Measurements from ENCODE around the gene DLX3.

Gene DLX3

DNA sequence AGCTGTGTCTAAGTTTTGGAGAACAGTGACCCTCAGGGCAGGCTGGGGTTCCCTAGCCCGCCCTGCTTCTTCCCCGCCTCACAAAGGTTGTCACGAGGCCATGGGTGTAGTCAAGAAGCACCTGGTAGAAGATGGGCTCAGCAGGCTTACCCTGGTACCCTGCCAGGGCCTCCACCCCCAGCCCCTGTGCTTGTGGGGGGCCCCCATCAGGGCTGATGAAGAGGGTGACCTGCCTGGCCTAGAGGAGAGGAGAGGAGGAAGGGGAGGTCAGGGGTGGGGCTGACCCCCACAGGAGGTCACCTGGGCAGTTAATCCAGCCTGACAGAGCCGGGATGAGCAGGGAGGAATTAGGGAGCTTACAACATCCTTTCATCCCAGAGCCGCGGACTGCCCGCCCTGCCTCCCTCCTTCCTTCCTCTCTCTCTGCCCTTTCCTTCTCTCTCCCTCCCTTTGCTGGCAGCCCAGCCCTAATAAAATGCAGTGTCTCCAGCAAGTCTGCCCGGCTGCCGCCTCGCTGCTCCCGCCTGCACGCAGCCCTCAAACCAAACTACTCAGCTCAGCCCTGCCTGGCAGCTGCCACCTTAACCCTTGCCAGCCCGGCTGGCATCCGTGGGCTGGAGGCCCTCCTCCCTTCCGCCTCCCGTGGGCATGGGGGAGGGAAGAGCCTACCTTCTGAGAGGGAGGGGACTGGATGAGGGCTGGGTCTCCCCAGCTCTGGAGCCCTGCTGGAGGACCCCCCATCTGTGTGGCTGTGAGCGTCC is 7.2 kb downstream of the DLX3 start:
- TF ChIP-seq, protein P1, sequence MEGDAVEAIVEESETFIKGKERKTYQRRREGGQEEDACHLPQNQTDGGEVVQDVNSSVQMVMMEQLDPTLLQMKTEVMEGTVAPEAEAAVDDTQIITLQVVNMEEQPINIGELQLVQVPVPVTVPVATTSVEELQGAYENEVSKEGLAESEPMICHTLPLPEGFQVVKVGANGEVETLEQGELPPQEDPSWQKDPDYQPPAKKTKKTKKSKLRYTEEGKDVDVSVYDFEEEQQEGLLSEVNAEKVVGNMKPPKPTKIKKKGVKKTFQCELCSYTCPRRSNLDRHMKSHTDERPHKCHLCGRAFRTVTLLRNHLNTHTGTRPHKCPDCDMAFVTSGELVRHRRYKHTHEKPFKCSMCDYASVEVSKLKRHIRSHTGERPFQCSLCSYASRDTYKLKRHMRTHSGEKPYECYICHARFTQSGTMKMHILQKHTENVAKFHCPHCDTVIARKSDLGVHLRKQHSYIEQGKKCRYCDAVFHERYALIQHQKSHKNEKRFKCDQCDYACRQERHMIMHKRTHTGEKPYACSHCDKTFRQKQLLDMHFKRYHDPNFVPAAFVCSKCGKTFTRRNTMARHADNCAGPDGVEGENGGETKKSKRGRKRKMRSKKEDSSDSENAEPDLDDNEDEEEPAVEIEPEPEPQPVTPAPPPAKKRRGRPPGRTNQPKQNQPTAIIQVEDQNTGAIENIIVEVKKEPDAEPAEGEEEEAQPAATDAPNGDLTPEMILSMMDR (IDR thresholded peaks at IDR 0.05; ENCODE audit: low read depth, low read length), result no peak
- no peaks in the 10 kb centered on the region for H3K27me3 ChIP-seq (ENCODE audit: insufficient read depth, low read depth, severe bottlenecking)
- peak overlapping the region; percentile 20 for H3K4me3 ChIP-seq (ENCODE audit: low read depth, low read length)
- peaks cover 9% of the 10 kb centered on the region for H3K36me3 ChIP-seq
- DNase-seq, result peak; percentile 90
- H3K9me3 ChIP-seq (ENCODE audit: severe bottlenecking), result no peaks in the 10 kb centered on the region
- peak overlapping the region; percentile 59 for H3K27ac ChIP-seq

DNA sequence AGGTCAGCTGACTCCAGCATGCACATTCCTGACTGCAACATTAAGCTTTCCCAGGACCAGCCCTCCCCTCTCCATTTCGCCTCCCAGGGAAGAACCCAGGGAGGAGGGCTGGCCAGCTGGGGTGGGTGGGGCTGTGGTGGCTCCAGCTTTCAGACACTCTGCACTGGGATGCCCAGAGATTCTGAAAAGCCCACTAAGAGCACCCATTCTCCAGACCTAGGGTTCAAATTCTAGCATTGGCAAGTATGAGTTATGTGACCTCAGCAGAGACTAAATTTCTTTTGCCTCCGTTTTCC is 7.8 kb downstream of the DLX3 start:
- Histone ChIP-seq H3K36me3 (peaks cover 9% of the 10 kb centered on the region), H3K9me3 (ENCODE audit: severe bottlenecking) (no peaks in the 10 kb centered on the region), H3K27ac (no peak overlapping the region), H3K27me3 (ENCODE audit: insufficient read depth, low read depth, severe bottlenecking) (no peaks in the 10 kb centered on the region), H3K4me3 (ENCODE audit: low read depth, low read length) (no peak overlapping the region)
- no peak for DNase-seq
- TF ChIP-seq, protein P1 (IDR thresholded peaks at IDR 0.05; ENCODE audit: low read depth, low read length), result no peak

DNA sequence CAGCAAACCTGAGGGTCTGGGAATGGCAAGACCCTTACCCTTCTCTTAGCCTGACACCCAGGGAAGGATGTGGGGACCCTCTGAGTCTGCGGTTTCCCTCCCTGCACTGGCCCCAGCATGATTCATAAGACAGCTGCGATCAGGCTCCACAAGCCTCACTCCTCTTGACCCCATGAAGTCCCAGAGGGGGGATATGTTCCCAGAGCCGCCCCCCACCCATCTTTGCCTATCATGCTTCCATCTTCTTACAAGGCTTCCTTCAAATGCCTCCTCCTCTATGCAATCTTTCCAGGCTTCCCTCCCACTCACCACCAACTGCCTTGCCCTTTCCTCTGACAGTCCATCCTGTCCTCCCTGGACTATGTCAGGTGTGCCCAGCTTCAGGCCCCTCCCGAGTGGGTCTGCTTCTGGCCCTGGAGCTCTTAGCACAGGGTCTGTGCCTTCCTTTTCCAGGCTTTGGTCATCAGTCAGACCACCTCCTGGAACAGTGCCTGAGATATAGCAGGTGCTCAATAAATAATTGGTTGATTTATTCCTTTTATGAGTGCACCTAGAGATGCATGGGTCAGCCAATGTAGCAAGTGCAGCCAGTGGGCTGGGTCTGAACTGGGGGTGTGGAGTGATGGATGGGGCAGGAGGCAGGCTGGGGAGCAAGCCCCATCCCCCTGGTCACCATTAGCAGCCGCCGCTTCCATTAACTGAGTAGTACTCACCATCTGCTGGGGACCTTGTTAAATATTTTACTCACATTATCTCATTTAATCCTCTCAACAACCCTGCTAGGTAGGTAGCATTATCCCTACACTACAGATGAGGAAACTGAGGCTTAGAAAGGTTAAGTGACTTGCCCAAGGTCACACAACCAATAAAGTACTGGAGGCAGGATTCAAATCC is 8.4 kb downstream of the DLX3 start:
- H3K36me3 ChIP-seq, result peaks cover 9% of the 10 kb centered on the region
- no peak overlapping the region for H3K27ac ChIP-seq
- H3K4me3 ChIP-seq (ENCODE audit: low read depth, low read length), result no peak overlapping the region
- H3K27me3 ChIP-seq (ENCODE audit: insufficient read depth, low read depth, severe bottlenecking), result no peaks in the 10 kb centered on the region
- TF ChIP-seq, protein P1 (IDR thresholded peaks at IDR 0.05; ENCODE audit: low read depth, low read length), result no peak
- no peaks in the 10 kb centered on the region for H3K9me3 ChIP-seq (ENCODE audit: severe bottlenecking)
- DNase-seq, result no peak

DNA sequence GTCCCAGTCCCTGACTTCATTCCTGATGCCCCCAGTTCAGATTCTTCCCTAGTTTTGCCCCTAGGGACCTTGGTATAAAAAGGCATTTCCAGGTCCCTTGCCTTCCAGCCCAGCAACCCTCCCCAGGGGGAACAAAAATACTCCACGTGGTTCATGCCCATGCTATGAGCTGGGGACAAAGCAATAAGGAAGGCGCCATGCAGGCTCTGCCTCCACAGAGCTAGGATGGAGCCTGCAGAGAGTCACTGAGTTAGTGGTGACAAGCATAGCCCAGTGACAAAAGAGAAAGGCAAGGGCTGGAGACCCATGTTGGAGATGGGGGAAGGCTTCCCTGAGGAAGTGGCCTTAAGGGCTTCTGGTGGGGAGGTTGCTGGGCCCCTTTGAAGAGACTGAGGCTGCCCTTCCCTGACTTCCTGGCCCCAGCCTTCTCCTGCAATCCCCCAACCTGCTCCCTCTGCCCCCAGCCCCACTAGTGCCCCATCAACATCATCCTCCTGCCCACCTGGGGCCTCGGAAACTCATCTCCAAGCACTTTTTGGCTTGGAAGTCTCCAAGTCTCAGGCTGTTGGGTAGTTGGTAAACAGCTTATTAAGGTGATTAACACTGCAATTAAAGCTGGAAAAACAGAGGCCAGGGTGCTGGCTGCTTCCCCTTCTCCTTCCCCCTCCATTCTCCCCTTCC is 9.6 kb downstream of the DLX3 start:
- TF ChIP-seq, protein P1 (IDR thresholded peaks at IDR 0.05; ENCODE audit: low read depth, low read length), result no peak
- no peak for DNase-seq
- H3K36me3 ChIP-seq, result no peaks in the 10 kb centered on the region; the same call in 1 of the 2 replicates
- H3K27ac ChIP-seq, result no peak overlapping the region; the same call in 1 of the 2 replicates
- H3K27me3 ChIP-seq (ENCODE audit: insufficient read depth, low read depth, severe bottlenecking), result no peaks in the 10 kb centered on the region
- no peaks in the 10 kb centered on the region for H3K9me3 ChIP-seq (ENCODE audit: severe bottlenecking)
- H3K4me3 ChIP-seq (ENCODE audit: low read depth, low read length), result no peak overlapping the region

DNA sequence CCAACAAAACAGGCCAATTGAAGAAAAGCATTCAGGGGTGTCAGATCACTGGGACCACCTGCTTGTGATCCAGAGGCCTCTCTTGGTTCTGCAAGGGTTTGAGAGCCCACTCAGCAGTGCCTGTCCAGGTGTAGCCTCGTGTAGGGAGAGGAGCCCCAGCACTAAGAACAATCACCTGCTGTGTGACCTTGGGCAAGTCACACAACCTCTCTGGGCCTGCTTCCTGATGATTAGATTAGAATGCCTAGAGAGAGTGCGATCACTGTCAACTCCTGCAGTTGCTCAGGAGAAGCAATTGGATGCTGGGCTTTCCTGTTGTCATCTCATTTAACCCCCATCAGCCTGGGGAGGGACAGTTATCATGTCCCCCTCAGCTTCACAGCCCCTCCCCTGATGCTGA is 10.2 kb downstream of the DLX3 start:
- Histone ChIP-seq H3K9me3 (ENCODE audit: severe bottlenecking) (no peaks in the 10 kb centered on the region), H3K4me3 (ENCODE audit: low read depth, low read length) (no peak overlapping the region), H3K36me3 (no peaks in the 10 kb centered on the region), H3K27ac (no peak overlapping the region), H3K27me3 (ENCODE audit: insufficient read depth, low read depth, severe bottlenecking) (no peaks in the 10 kb centered on the region)
- TF ChIP-seq, protein P1 (IDR thresholded peaks at IDR 0.05; ENCODE audit: low read depth, low read length), result no peak
- no peak for DNase-seq
